PC-9 (cell line): ENCODE data around the gene SAMD10. TPM values are rescaled to one million over a fixed set of nuclear protein-coding genes. Genes with fewer than 3 reads are reported as not detected.
"Not testable (repeated sequence)": the region's sequence is repeated elsewhere in the genome, so short reads cannot be mapped to it uniquely, and the experiment has no call there.

Experiments
- BruUV-seq: library from RNA; stranded (reverse); fragments of 400-500 nt; replicated peaks from 2 replicates; lab custom pipeline; 2021; lab: Mats Ljungman, UMichigan
- CTCF ChIA-PET: fragments of 300-600 bp; sonication (Branson Sonifier 250); formaldehyde crosslinking; loops from one replicate; lab custom pipeline; 2022; ENCODE audit warnings: antibody characterized with exemption; lab: Charles Lee
- POLR2A ChIA-PET: fragments of 300-600 bp; sonication (Branson Sonifier 250); formaldehyde crosslinking; loops from one replicate; lab custom pipeline; 2022; ENCODE audit warnings: antibody characterized with exemption; ENCODE audit not compliant: unreplicated experiment; lab: Charles Lee
- DNase-seq, 2 experiments: peaks; one replicate each; pipeline versions ENCODE4 v3.0.0 to v3.0.0-alpha.2; 2015 to 2022; ENCODE audit warnings: mixed read lengths in 1 of 2
- H2AFZ ChIP-seq: fragments of 200-600 bp; sonication (generic); 2 replicates; pipeline ENCODE4 v1.8.1; 2017; ENCODE audit warnings: antibody characterized with exemption
- H3F3A ChIP-seq: fragments of 200-600 bp; sonication (generic); 2 replicates; pipeline ENCODE4 v1.8.1; 2017; ENCODE audit warnings: antibody characterized with exemption, mild to moderate bottlenecking, low read depth; ENCODE audit not compliant: insufficient read depth
- H3K27ac ChIP-seq: fragments of 200-600 bp; sonication (generic); 2 replicates; pipeline ENCODE4 v1.6.1; 2016; ENCODE audit warnings: mixed run types
- H3K27me3 ChIP-seq: fragments of 200-600 bp; sonication (generic); 2 replicates; pipeline ENCODE4 v1.6.1; 2016; ENCODE audit warnings: low read depth, mixed run types; ENCODE audit not compliant: insufficient read depth
- H3K36me3 ChIP-seq: fragments of 200-600 bp; sonication (generic); 2 replicates; pipeline ENCODE4 v1.6.1; 2016; ENCODE audit warnings: low read depth, mixed run types
- H3K4me1 ChIP-seq: fragments of 200-600 bp; sonication (generic); replicated peaks from 2 replicates; pipeline ENCODE4 v1.6.1; 2016; ENCODE audit warnings: mixed run types; ENCODE audit not compliant: insufficient read depth
- H3K4me2 ChIP-seq: fragments of 200-600 bp; sonication (generic); 2 replicates; pipeline ENCODE4 v1.6.1; 2017; ENCODE audit warnings: mixed run types
- H3K4me3 ChIP-seq: fragments of 200-600 bp; sonication (generic); 2 replicates; pipeline ENCODE4 v1.6.1; 2016; ENCODE audit warnings: mixed run types
- H3K79me2 ChIP-seq: fragments of 200-600 bp; sonication (generic); 2 replicates; pipeline ENCODE4 v1.6.1; 2017; ENCODE audit warnings: low read depth, mixed run types
- H3K9me2 ChIP-seq: fragments of 200-600 bp; sonication (generic); 2 replicates; pipeline ENCODE4 v1.8.1; 2017; ENCODE audit warnings: mild to moderate bottlenecking; ENCODE audit not compliant: insufficient read depth
- H3K9me3 ChIP-seq: fragments of 200-600 bp; sonication (generic); 2 replicates; pipeline ENCODE4 v1.8.1; 2016; ENCODE audit warnings: low read depth; ENCODE audit not compliant: insufficient read depth
- H4K20me1 ChIP-seq: fragments of 200-600 bp; sonication (generic); 2 replicates; pipeline ENCODE4 v1.8.1; 2017; ENCODE audit not compliant: insufficient read depth
- CTCF ChIP-seq: fragments of 200-600 bp; sonication (generic); conservative IDR thresholded peaks from 2 replicates; pipeline ENCODE4 v1.6.1; 2017; ENCODE audit warnings: mixed run types, antibody characterized with exemption, mild to moderate bottlenecking, moderate library complexity
- EZH2 ChIP-seq: fragments of 200-600 bp; sonication (generic); IDR thresholded peaks from 2 replicates; pipeline ENCODE4 v1.8.0; 2017; ENCODE audit warnings: antibody characterized with exemption, low read depth
- intact Hi-C: fragments of 100-400 bp; cut with micrococcal nuclease; formaldehyde crosslinking; loops from one replicate; pipeline ENCODE4 v1.10.0; 2022; ENCODE audit not compliant: unreplicated experiment
- total RNA-seq: library from RNA; stranded (reverse); gene quantifications from 2 replicates; pipeline ENCODE4 v1.2.3, GENCODE V29; 2021

The SAMD10 gene
- total RNA-seq, 1 experiment from 2014 or later: 18.7 TPM

GRCh38 chr20:63976980-63977738, 2.3 kb downstream of the SAMD10 start:
- H3K9me3 ChIP-seq: no peaks in the 10 kb centered on the region
- peaks cover 14% of the 10 kb centered on the region for H3K4me1 ChIP-seq
- H3K79me2 ChIP-seq: peaks cover 11% of the 10 kb centered on the region
- ChIA-PET CTCF (no interaction called here), POLR2A (interaction anchor here (0.6 kb wide), 1 partner anchor 19 kb away, joined by 6 read pairs; no protein-coding TSS in a partner anchor)
- peaks cover under 1% of the 10 kb centered on the region; the same call in 1 of the 2 replicates for H4K20me1 ChIP-seq
- H3K27ac ChIP-seq: no peak overlapping the region
- H3K36me3 ChIP-seq: no peaks in the 10 kb centered on the region
- H3K4me2 ChIP-seq: no peak overlapping the region
- H3K27me3 ChIP-seq: no peaks in the 10 kb centered on the region
- BruUV-seq: no TSS peak
- H3K9me2 ChIP-seq: no peaks in the 10 kb centered on the region
- intact Hi-C loops: no loop called here
- no peak for TF ChIP-seq EZH2
- TF ChIP-seq CTCF: no peak
- H3F3A ChIP-seq: peaks cover 48% of the 10 kb centered on the region
- H2AFZ ChIP-seq: no peak overlapping the region
- no peak overlapping the region for H3K4me3 ChIP-seq
- DNase-seq: no peak

- not testable (repeated sequence) for H3K36me3 ChIP-seq
Measured at GRCh38 chr20:63976511-63976910, 2.9 kb downstream of the SAMD10 start.

GRCh38 chr20:63974402-63975200, 4.8 kb downstream of the SAMD10 start:
- no peak for TF ChIP-seq CTCF
- TF ChIP-seq EZH2: no peak
- no peaks in the 10 kb centered on the region for H3K36me3 ChIP-seq
- H3F3A ChIP-seq: peaks cover 52% of the 10 kb centered on the region
- no TSS peak for BruUV-seq
- H3K9me2 ChIP-seq: no peaks in the 10 kb centered on the region
- H3K27ac ChIP-seq: no peak overlapping the region
- H3K27me3 ChIP-seq: no peaks in the 10 kb centered on the region
- no peak overlapping the region for H2AFZ ChIP-seq
- H3K9me3 ChIP-seq: no peaks in the 10 kb centered on the region
- H3K79me2 ChIP-seq: no peaks in the 10 kb centered on the region
- intact Hi-C loops: loop anchor here (2.0 to 5.0 kb wide), 4 partner anchors 148 to 537 kb away; partner anchors contain the start of genes ARFRP1 and ZGPAT
- no peak overlapping the region for H3K4me2 ChIP-seq
- no peak overlapping the region for H3K4me3 ChIP-seq
- peaks cover 4% of the 10 kb centered on the region for H3K4me1 ChIP-seq
- POLR2A ChIA-PET: interaction anchor here (0.5 kb wide), 1 partner anchor 121 kb away, joined by 16 read pairs; no protein-coding TSS in a partner anchor
- no peaks in the 10 kb centered on the region for H4K20me1 ChIP-seq
- DNase-seq: peak in 1 of 2 experiments; percentile 52
- CTCF ChIA-PET: interaction anchor here (0.6 to 1.0 kb wide), 3 partner anchors 64 to 436 kb away, joined by 4 to 8 read pairs (median 5); no protein-coding TSS in a partner anchor

More at GRCh38 chr20:63976511-63976910, 2.9 kb downstream of the SAMD10 start:
- H3K4me3 ChIP-seq, POLR2A ChIA-PET, H3K27me3 ChIP-seq, H4K20me1 ChIP-seq, BruUV-seq, H3K9me3 ChIP-seq, CTCF ChIA-PET, H2AFZ ChIP-seq, H3K4me1 ChIP-seq, H3K4me2 ChIP-seq, H3K9me2 ChIP-seq, DNase-seq, intact Hi-C loops, H3K79me2 ChIP-seq, H3K27ac ChIP-seq: not testable (repeated sequence)
- peaks cover 54% of the 10 kb centered on the region for H3F3A ChIP-seq
